GM21515 (cell line): ENCODE results near the gene MEF2A.
"Not testable (repeated sequence)": the region's sequence is repeated elsewhere in the genome, so short reads cannot be mapped to it uniquely, and the experiment has no call there.

Source experiments
- ATAC-seq: cut with Tn5 transposase; IDR thresholded peaks from one replicate; pipeline ENCODE4 v1.9.1; 2021; ENCODE audit not compliant: unreplicated experiment

MEF2A gene

DNA sequence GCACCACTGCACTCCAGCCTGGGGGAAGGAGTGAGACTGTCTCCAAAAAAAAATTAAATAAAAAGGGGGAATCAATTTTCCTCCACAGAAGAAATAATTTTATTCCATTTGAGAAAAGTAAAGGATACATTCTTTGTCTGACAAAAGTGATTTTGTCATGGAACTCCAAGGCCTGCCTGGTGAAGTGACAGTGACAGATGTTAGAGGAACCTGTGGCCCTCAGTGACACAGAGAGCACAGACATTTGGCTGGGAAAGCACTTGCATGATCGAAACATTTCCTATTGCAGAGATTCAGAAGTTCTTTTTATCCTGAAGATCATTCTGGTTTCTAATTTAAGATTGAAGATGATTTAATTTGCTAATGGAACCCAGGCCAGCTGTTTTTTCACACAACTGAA lies 161.5 kb downstream of the MEF2A start:
- ATAC-seq: no peak

DNA sequence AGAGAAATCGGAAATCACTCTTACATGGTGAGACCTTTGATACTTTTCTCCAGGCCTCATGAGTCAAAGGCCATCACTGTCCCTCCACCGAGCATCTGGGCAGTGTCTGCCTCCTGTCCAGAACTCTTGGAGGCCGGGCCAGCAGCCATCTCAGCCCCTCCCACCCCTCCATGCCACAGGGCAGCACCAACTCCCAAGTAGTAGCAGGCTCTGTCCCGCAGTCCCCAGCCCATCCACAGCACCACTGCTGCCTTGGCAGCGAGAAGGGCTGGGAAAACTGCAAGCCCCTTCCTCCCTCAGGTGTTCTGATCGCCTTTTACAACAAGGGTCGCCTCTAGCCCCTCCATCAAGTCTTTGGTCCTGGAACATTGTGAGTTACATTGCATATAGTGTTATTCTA lies 161.9 kb downstream of the MEF2A start:
- ATAC-seq: no peak

DNA sequence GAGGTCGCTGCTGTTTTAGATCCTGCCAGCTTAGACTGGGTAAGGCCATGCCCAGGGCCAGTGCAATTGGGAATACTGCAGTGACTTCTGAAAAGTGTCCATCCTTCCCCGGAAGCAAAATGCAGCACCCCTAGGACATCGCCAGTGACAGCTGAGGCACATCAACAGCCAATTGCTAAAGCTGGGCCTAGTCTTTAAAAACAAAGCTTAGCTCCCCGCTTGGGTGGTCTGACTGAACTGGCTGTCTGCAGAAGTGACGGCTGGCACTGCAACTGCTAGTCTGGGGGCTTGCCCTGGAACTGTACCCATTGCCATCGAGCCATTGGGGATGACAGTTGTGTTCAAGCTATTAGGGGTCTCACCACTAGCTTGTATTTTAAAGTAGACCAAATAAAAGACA lies 163.1 kb downstream of the MEF2A start:
- no peak for ATAC-seq

DNA sequence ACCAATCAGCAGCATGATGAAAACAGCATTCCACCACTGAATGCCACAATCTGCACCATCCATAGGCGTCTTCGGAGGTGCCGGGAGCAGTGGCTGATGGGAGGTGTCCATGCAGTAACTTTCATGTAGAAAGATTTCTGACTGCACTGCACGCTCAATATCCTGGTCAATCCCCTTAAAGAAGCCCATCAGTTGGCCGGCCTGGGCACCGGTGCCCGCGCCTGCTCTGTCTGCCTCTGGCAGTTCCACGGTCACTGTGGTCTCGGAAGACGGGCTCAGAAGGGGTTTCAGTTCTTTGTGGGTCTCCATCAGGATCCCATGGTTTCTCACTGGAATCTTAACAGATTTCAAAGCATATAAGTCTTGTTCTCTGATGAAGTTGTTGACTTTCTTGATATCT lies 163.5 kb downstream of the MEF2A start:
- no peak for ATAC-seq

DNA sequence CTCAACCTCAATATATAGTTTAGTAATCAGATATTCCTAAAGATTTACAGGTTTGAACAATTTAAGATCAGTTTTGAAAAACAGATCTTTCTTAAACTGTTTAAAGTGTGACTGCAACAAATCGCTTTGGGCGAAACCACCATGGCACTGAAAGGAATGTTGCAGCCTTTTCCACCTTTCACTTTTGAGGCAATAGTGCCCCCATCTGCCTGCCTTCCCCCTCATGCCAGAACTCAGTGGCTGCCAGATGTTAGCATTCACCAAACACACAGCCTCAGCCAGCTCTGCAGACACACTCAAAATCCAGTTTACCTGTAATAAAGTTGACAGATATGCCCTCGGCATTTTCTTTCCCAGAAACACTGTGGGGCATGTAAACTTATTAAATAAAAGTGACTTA lies 164.1 kb downstream of the MEF2A start:
- no peak for ATAC-seq

DNA sequence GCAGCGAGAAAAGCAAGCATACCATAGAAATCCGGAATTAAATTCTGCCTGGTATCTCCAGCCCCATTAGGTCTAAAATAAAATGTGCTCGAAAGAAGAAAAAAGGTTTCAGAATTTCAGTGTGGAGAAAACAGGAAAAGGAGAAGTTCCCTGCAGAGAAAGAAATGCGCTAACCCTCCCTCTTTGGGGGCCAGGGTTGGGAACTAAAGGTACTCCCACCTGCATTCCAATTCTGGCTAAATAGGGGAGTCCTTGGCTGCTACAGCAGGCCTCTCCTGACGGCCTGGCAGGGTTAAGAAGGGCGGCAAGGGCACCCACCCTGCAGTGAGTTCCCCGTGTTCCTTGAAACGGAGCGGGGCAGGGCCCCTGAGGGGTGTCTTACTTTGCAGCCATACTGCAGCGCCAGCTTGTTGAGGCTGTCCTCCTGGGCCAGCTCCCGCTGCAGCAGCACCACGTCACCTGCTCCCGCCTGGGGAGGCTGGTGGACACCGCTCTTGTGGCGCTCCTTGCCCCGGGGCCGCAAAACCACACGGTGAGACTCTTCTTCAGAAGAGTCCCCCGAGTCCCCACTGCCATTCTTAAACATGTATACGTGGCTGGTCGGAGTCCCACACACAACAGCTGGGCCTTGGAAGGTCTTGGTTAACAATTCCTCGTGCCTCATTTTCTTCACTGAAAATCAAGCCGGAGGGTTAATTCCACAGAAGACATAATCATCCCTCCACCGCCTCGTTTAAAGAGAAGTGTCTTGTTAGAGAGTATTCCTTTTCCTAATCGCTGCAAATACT lies 165.7 kb downstream of the MEF2A start:
- ATAC-seq: no peak

DNA sequence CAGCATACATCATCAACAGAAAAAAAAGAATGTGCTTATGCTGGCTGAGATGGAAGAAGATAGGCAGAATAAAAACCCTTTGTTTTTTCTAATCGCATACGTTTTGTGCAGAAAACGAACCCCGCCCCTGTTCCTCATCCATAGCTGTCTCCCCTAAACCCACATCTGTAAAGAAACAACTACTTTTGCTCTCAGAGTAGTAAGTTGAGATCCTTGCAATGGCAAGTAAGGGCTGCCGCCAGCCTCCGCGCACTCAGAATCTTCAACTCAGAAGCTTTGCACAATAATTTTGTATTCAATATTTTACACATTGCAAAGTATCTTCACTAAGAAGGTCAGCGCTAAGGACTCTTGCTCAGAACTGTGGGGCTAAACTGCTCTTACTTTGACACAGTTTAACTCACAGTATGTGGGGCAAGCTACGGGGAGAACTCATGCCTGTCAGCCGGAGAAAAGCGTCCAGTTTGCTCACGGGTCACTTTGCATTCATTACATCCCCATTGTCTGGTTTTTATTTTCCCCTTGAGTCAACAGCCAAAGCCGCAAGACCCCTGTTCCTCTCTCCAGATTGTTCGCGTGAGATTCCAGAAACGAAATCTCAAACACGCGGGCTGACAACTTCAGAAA lies 166.5 kb downstream of the MEF2A start:
- no peak for ATAC-seq

DNA sequence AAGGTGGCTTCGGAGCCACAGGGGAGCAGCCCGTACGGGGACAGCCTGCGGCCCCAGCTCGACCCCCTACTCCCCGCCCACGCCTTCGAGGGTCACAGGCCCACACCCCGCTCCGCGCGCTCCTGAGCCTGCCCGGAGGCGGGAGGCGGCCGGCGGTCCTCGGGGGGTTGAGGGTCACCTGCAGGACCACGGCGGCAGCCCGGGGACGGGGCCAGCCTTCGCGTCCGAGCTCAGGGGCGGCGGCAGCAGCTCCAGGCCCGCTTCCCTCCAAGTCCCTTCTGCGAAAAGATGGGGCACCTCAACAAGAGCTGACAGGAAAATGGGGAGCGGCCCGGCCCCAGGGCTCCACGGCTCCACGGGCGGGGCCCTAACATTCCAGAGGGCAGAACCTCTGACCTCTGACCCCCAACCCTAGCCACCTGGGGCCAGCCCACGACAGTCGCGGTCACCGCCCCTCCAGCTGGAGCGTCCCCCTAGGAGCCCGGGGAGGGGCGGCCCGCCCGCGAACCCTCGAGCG lies 167.0 kb downstream of the MEF2A start:
- peak; percentile 32 for ATAC-seq

DNA sequence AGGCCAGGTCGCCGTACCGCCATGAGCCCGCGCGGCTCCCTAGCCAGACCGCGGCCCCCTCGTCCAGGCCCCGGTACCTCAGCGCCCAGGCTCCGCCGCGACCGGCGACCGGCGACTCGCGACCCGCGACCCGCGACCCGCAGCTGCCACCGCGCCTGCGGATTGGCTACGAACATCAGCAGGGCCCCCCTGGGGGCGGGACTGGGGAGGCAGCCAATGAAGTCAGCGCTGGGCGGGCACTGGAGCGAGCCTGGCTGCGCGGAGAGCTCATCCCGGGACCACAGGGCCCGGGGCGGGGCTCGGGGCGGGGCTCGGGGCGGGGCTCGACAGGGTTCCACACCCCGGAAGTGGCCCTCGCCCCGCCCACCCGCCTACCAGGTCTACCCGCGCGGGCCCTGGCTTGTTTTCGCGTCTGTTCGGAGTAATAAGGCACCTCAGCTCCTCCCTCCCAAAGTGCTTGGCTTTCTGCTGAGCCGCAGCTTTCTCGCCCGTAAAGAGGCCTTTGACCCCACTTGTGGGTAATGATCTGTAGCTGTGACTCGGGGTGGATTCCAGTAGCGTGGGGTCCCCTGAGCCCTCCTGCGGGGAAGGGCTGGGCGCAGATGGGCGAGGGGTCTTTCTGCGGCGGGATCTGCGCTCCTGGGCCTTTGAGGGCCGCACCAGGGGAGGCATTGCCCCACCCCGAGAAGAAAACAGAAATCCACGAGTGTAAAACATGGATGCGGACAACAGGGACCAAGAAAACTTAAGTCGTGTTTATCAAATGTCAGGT lies 167.7 kb downstream of the MEF2A start, which contains the start of gene LYSMD4:
LYSMD4 (minus strand) TSS at position 170 of the 772 bp plus-strand sequence. CDS start 1,438 bp downstream, outside the sequence.
- ATAC-seq: peak; percentile 99

DNA sequence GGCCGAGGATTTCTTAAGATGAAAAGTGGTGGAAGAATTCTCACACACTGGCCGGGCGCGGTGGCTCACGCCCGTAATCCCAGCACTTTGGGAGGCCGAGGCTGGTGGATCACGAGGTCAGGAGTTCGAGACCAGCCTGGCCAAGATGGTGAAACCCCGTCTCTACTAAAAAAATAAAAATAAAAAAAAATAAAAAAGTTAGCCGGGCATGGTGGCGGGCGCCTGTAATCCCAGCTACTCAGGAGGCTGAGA lies 168.2 kb downstream of the MEF2A start:
- not testable (repeated sequence) for ATAC-seq

DNA sequence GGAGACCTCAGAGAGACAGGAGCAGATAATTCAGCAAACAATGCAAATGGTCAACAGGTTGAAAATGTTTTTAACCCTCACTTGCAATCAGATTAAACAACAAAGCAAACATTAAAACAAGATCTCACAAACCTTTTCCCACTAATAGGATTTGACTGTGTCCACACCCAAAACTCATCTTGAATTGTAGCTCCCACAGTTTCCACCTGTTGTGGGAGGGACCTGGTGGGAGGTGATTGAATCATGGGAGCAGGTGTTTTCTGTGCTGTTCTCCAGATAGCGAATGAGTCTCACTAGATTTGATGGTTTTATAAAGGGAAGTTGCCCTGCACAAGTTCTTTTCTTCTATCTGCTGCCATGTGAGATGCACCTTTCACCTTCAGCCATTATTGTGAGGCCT lies 168.8 kb downstream of the MEF2A start:
- ATAC-seq: no peak

DNA sequence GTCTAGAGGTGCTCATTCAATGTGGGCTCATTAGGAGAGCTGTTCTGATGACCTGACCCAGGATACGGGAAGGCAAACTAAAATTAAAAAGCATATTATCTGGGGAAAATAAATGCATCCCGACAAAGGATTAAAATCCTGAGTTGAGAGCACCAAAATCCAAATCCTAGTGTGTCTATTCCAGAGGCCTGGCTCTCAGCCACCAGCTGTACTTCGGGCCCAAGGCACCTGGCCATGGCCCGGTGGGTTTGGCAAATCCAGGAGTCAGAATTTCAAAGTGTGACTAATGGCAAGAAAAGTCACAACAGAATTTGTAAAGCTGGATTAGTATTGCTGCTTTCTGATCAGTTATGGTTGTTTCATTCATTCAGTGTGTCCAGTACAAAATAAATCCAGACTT lies 170.1 kb downstream of the MEF2A start:
- no peak for ATAC-seq

DNA sequence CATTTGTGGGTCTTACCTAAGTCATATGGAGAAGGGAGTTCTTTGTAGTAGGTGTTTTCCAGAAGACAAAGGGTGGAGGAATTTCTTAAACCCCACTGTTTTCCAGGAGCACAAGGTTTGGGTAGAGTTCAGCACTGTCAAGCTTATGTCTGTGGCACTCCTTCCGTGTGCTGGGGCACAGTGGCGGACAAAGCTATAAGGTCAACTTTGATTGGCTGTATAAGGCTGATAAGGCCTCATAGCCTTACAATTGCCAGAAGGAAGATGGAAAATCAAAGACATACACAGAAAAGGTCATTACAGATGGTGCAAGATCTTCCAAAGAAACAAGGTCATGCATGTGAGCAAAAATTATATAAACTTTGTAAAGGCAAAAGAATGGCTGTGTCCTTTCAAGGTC lies 170.9 kb downstream of the MEF2A start:
- no peak for ATAC-seq

DNA sequence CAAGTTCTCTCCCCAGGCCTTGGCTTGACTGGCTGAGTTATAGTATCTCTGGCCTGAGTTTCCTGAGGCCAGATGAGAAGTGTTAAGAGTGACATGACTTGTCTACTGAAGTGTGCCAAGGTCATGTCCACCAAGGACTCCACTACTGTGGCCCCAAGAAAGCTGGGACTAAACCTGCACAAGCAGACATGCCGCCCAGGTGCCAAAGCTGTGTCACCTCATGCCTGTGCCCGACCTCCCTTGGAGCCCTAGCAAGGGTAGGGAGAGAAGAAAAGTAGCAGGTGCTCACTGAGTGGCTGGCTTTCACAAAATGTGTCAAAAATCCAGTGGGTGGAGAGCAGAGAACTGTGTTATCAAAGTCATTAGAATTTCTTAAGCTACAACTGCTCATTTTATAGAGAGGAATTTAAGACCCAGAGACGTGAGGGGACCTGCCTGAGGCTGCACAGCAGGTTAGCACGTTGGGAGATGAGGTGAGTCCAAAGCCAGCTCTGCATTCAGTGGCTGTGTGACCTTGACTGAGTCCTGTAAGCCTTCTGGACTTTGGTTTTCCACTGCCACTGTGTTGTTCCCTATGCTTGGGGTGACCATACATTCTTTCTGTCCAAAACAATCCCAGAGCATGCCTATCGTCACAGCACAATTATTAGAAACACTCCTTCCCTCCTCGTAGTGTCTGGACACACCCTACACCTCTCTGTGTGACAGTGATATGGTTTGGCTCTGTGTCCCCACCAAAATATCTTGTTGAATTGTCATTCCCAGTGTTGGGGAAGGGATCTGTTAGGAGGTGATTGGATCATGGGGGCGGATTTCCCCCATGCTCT lies 172.4 kb downstream of the MEF2A start:
- no peak for ATAC-seq

DNA sequence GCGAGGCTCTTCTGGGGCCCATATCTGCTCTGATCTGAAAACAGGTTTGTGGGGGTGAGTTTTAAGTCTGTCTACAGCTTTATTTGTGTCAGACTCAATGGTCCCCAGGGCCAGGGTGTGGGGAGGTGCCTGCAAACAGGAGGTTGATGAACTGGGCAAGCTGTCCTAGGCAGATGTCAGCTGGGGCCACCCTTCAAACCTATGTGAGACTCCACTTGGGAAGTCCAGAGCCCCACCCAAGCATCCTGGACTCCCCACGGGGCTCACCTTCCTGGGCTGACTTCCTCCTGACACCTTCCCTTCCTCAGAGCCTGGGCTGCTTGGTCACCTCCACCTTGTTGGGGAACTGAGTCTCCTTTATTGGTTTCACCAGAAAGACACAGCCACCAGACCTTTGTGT lies 176.1 kb downstream of the MEF2A start:
- no peak for ATAC-seq

DNA sequence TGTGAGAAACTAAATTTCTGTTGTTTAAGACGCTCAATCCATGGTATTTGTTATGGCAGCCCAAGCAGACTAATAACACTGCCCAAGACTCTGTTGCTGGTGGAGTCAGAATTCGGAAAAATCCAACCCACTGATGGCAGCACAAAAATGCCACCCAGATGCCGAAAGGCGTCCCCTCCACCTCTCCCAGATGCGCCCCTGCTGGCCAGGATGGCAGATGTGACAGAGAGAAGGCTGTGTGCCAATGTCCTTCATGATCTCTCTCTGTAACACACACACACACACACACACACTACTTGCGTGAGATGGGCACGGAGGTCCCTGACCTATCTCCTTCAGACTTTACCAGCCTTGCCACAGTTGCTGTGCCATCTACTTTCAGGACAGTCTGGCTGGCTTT lies 178.4 kb downstream of the MEF2A start:
- no peak for ATAC-seq

DNA sequence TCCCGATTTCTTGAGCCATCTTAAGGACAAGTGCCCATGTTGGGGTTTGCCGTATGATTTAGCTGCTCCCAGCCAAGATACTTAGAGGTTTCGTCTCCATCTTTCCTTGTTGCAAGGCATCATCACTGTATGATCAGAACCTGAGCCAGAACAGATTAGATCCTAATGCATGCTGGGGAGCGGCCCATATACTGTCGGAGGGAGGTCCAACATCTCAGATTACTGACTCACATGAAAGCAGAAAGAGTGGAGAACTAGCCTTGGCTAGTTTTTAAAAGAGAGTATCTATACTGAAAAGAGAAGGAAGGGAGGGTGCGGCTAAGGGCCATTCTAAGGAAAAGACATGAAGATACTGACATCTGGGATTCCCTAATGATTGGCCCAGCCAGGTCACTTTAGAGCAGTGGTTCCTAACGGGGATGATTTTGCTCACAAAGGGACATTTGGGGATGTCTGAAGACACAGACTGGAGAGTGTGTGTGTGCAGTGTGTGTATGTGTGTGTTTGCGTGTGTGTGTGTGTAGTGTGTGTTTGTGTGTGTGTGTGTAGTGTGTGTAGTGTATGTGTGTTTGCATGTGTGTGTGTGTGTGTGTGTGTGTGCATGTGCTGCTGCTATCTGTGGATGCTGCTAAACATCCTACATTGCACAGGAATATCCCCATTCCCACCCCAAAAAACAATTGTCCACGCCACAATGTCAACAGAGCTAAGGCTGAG lies 179.7 kb downstream of the MEF2A start:
- no peak for ATAC-seq

DNA sequence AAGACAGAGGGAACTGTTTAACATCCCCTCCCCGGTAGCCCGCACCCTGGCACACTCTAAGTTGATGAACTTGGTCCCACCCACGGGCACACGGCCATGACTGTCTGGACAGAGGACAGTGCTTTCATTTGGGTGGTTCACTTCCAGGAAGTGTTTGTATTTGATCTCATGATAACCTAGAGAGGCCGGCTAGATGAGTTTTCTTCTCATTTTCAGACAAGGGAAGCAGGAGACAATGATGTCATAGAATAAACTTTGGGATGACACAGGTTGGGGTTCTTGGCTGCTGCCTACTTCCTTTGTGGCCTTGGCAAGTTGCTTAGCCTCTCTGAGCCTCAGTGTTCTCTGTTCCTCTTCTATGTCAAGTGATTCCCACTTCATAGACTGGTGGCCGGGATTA lies 183.6 kb downstream of the MEF2A start:
- ATAC-seq: no peak

DNA sequence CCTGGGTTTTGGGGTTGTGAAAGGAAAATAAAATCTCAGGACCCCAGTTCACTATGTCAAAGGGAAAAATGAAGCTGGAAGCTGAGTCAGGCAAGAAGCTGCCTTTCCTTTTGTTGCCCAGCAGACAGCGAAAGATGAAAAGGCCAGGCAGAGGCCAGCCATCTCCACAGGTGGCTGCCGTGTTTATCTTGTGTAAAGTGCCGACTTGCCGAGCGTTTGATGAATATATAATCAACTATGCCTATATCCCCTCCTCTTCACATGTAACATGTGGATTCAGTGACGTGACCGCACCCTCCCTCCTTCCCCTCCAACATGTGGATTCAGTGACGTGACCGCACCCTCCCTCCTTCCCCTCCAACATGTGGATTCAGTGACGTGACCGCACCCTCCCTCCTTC lies 184.5 kb downstream of the MEF2A start:
- ATAC-seq: not testable (repeated sequence)

DNA sequence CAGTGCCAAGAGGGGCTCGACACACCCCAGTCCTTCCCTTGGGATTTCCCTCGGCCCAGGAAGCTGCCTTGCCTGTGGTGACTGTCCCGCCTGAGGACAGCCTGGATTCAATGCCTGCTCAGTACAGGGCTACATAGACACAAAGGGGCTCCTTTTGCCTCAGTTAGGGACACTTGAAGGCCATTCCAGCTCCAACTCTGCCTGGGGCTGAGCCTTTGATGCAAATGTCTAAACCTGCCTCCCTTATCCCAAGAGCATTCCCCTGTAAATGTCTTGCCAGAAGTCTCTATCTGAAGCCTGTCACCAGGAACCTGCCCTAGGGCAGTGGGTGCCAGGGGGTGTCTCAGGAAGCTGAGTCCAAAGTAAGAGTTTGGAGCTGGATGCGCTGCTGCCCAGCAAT lies 186.8 kb downstream of the MEF2A start:
- ATAC-seq: no peak
